Uterus (tissue), 4 donors: ENCODE results near the gene NRBF2. TPM values are rescaled to one million over a fixed set of nuclear protein-coding genes. Genes with fewer than 3 reads are reported as not detected.
"Not testable (repeated sequence)": the region's sequence is repeated elsewhere in the genome, so short reads cannot be mapped to it uniquely, and the experiment has no call there.

ENCODE experiments used
- DNase-seq, 2 donors: peaks; one replicate each; pipeline ENCODE4 v3.0.0-alpha.2; 2019 to 2020
- H3K27ac ChIP-seq, 2 donors: fragments of 200-600 bp; sonication (generic); 1 replicate in 1 of 2; 2 replicates in 1 of 2; pipeline ENCODE4 v1.5.1; 2016 to 2018
- H3K27me3 ChIP-seq, 2 donors: fragments of 200-600 bp; sonication (generic); one replicate each; pipeline ENCODE4 v1.5.1; 2018 to 2019; ENCODE audit warnings: control low read depth in 1 of 2
- H3K36me3 ChIP-seq, 2 donors: fragments of 200-600 bp; sonication (generic); one replicate each; pipeline ENCODE4 v1.5.1; 2019; ENCODE audit warnings: control low read depth in 1 of 2
- H3K4me1 ChIP-seq, 2 donors: fragments of 200-600 bp; sonication (generic); one replicate each; pipeline ENCODE4 v1.5.1; 2018 to 2019; ENCODE audit warnings: control low read depth in 1 of 2
- H3K4me3 ChIP-seq, 2 donors: fragments of 200-600 bp; sonication (generic); 1 replicate in 1 of 2; 2 replicates in 1 of 2; pipeline ENCODE4 v1.5.1; 2018 to 2019; ENCODE audit warnings: mild to moderate bottlenecking in 1 of 2
- H3K9me3 ChIP-seq, 2 donors: fragments of 200-600 bp; sonication (generic); one replicate each; pipeline ENCODE4 v1.5.1; 2019; ENCODE audit warnings: control low read depth in 1 of 2
- CTCF ChIP-seq, 4 experiments: fragments of 200-600 bp in 2 of 4; fragments of 450-650 bp in 2 of 4; sonication (generic) in 2 of 4; IDR thresholded peaks; one replicate each; pipeline ENCODE4 v1.5.1; 2016 to 2019; ENCODE audit warnings: antibody characterized with exemption in 4 of 4, mild to moderate bottlenecking in 2 of 4, moderate library complexity in 1 of 4
- POLR2A ChIP-seq, 2 donors: fragments of 450-650 bp; IDR thresholded peaks; one replicate each; pipeline ENCODE4 v1.6.1; 2016; ENCODE audit warnings: antibody characterized with exemption in 2 of 2, mild to moderate bottlenecking in 1 of 2, moderate library complexity in 1 of 2
- intact Hi-C: fragments of 100-400 bp; cut with DNase I; formaldehyde crosslinking; loops from one replicate; pipeline ENCODE4 v1.15.1; 2023; ENCODE audit warnings: low total_unique reads
- total RNA-seq, 4 donors: library from RNA; depleted of rRNA in 3 of 4; stranded (reverse); fragments of >200 nt in 3 of 4; gene quantifications; one replicate each; pipeline versions ENCODE4 v1.1.0 to v1.2.4, GENCODE V29; 2014 to 2023
- donor health status: DM: yes; HTN: yes; CAD: no.

Gene NRBF2
- total RNA-seq, 4 donors from 2014 or later, result 4.1 to 20.7 (median 17.0) TPM

GRCh38 chr10:63094405-63094804 is 38.7 kb upstream of the NRBF2 start:
- Histone ChIP-seq H3K27me3 (no peaks in the 10 kb centered on the region), H3K9me3 (no peaks in the 10 kb centered on the region), H3K27ac (no peak overlapping the region), H3K36me3 (no peaks in the 10 kb centered on the region), H3K4me1 (no peaks in the 10 kb centered on the region), H3K4me3 (no peak overlapping the region)
- intact Hi-C loops, result no loop called here
- TF ChIP-seq POLR2A (IDR thresholded peaks at IDR 0.05) (no peak), CTCF (IDR thresholded peaks at IDR 0.05) (no peak)
- no peak for DNase-seq

GRCh38 chr10:63094881-63095280 is 38.2 kb upstream of the NRBF2 start:
- no peaks in the 10 kb centered on the region for H3K9me3 ChIP-seq
- TF ChIP-seq CTCF (IDR thresholded peaks at IDR 0.05) (no peak), POLR2A (IDR thresholded peaks at IDR 0.05) (no peak)
- H3K4me1 ChIP-seq, result no peaks in the 10 kb centered on the region
- no peak overlapping the region for H3K27ac ChIP-seq
- no peak for DNase-seq
- intact Hi-C loops, result no loop called here
- no peak overlapping the region for H3K4me3 ChIP-seq
- no peaks in the 10 kb centered on the region for H3K27me3 ChIP-seq
- no peaks in the 10 kb centered on the region for H3K36me3 ChIP-seq

- no peak overlapping the region for H3K27ac ChIP-seq
- DNase-seq, result no peak
- TF ChIP-seq CTCF (IDR thresholded peaks at IDR 0.05) (no peak), POLR2A (IDR thresholded peaks at IDR 0.05) (no peak)
- H3K4me1 ChIP-seq, result no peaks in the 10 kb centered on the region
- H3K27me3 ChIP-seq, result no peaks in the 10 kb centered on the region
- intact Hi-C loops, result no loop called here
- no peaks in the 10 kb centered on the region for H3K36me3 ChIP-seq
- H3K9me3 ChIP-seq, result no peaks in the 10 kb centered on the region
- no peak overlapping the region for H3K4me3 ChIP-seq
Observed at GRCh38 chr10:63099734-63100133, 33.4 kb upstream of the NRBF2 start.

GRCh38 chr10:63101091-63101490 is 32.0 kb upstream of the NRBF2 start:
- H3K9me3 ChIP-seq, H3K4me1 ChIP-seq, H3K36me3 ChIP-seq, H3K27me3 ChIP-seq, intact Hi-C loops, DNase-seq, H3K27ac ChIP-seq, H3K4me3 ChIP-seq: not testable (repeated sequence)

- H3K27ac ChIP-seq, DNase-seq, H3K9me3 ChIP-seq, H3K4me1 ChIP-seq, H3K27me3 ChIP-seq, intact Hi-C loops, H3K4me3 ChIP-seq, H3K36me3 ChIP-seq: not testable (repeated sequence)
Observed at GRCh38 chr10:63102279-63102883, 30.7 kb upstream of the NRBF2 start.

- H3K27ac ChIP-seq, H3K27me3 ChIP-seq, H3K4me1 ChIP-seq, H3K9me3 ChIP-seq, H3K36me3 ChIP-seq, DNase-seq, H3K4me3 ChIP-seq, intact Hi-C loops: not testable (repeated sequence)
Observed at GRCh38 chr10:63103178-63103577, 29.9 kb upstream of the NRBF2 start.

GRCh38 chr10:63103971-63104409 is 29.1 kb upstream of the NRBF2 start:
- no peaks in the 10 kb centered on the region for H3K27me3 ChIP-seq
- no peak overlapping the region for H3K4me3 ChIP-seq
- no peaks in the 10 kb centered on the region for H3K36me3 ChIP-seq
- H3K27ac ChIP-seq, result no peak overlapping the region
- DNase-seq, result no peak
- no peaks in the 10 kb centered on the region for H3K4me1 ChIP-seq
- no peak for TF ChIP-seq CTCF (IDR thresholded peaks at IDR 0.05)
- no peak for TF ChIP-seq POLR2A (IDR thresholded peaks at IDR 0.05)
- no peaks in the 10 kb centered on the region for H3K9me3 ChIP-seq
- intact Hi-C loops, result no loop called here
